Activated CD8-positive, alpha-beta memory T cell treated with anti-CD3 and anti-CD28 coated beads for 4 hours (primary cell): ENCODE measurements around the gene PRKG1.

ENCODE experiments used
- DNase-seq, 2 donors: peaks; one replicate each; pipeline ENCODE4 v3.0.0-alpha.2; 2020; ENCODE audit warnings: low read depth in 2 of 2

Gene PRKG1

DNA sequence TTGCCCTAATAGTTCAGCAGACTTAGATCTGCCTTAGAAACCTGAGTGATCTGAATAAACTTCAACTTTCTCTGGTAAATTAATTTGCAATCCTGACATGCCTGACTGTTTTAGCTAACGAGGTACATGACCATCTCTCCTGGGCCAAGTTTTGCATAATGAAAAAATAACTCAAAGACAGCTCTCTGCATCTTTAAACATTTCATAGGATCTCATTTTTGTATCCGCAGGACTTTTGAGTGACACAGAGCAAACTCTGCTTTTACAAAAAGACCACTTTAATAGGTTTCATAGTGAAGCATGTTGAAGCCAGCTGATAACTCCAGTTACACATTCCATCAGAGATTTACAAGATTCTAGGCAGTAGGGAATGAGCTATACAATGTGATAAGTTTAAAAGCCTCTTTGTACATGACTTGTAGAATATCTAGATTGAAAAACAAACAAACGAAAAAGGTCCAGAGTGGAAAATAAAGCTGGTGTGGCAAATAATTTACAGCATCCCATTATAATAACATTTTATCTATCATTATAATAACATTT, 2.1 kb downstream of the PRKG1 start:
- DNase-seq = no peak

DNA sequence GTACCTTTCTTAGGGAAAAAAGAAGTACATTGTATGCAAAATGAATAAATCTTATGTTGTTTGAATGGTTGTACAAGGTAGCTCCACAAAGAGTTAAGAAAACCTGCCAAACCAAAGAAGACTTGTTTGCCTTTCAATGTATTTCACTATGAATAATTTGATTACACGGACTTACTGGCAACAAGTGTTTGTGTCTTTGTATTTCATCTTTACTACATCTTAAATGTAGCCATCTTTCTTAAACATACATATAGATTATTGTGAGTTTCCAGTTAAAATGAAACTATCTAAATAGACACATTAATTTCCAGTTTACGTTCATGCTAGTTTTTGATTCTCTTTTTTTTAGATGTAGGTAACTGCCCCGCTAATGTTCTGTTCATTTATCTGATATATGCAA, 2.8 kb downstream of the PRKG1 start:
- DNase-seq = no peak

DNA sequence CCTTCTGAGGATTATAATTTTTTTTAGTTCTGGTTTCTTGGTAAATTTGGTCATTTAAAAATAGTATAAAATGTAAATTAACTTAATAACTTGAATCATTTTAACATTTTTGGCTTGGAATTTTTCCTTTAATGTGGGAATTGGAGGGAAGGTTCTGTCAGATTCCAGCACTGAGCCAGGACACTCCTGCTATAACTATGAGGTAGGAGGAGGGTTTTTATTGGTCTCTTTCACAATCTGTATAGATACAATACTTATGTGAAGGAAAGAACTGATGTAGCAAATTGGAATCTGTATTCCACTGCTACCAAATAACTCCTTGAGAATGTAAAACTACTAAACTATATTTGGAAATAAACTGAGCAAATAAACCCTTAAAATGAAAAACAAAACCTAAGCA, 3.2 kb downstream of the PRKG1 start:
- no peak for DNase-seq

DNA sequence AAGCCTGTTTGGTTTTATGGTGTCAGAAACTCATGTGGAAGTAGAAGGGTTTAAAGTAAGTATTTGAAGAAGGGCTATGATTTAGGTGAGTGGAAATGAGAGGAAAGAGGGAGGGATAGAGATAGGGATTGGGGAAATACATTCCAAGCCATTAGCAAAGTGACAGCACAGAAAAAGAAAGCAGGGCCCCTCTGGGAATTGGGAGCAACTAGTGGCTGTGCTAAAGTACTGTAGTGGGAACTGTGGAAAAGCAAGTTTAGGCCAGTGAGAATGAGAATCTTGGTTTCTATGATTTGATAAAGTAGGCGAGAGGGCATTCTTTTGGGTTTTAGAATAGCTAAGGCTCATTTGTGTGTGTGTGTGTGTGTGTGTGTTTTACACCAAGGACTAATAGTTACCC, 5.0 kb downstream of the PRKG1 start:
- DNase-seq = no peak

DNA sequence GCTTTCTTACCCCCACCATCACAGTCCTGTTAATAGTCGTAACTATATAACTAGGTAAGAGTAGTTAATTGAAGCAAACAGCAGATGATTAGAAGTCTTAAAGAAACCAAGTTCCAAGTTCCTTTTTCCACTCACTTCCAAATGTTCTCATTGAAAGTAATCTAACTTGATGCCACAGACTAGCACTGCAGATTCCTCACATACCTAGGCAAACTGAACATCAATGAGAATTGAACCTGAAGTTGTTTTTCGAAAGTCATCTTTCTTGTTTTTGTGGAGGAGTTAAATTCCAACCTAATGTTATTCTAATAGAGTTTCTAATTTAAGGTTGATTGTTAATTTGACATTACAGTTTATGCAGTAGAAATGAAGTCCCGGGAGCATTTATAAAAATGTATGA, 5.5 kb downstream of the PRKG1 start:
- no peak for DNase-seq

DNA sequence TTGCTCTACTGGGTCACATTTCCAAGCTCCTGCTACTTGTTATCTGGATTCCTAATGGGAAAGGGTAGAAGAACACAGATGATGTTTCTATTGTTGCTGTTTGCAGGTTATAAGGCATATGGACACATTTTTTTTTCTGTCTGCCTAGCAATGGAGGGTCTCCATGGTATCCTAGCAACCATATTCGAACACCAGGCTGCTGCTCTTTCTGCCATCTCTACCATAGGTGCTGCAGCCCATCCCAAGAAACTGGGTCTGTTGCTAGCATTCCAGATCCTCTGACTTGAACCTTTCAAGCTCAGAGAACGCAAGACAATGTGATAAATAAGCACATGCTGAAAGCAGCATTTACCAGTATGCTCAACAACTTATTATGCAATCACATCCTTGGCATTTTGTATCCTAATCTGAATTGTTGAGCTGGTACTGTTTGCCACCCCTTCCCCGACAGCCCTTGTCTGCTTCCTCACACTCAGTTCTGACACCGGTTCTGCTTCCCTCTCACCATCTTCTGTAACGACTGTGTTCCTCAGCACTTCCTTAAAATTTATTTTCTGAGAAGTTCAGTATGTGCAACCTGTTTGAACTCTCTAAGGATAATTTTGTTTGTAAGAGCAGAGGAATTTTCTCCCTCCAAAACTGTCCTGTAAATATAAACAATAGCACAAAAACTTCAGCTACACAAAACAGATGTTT, 6.2 kb downstream of the PRKG1 start:
- DNase-seq = no peak

DNA sequence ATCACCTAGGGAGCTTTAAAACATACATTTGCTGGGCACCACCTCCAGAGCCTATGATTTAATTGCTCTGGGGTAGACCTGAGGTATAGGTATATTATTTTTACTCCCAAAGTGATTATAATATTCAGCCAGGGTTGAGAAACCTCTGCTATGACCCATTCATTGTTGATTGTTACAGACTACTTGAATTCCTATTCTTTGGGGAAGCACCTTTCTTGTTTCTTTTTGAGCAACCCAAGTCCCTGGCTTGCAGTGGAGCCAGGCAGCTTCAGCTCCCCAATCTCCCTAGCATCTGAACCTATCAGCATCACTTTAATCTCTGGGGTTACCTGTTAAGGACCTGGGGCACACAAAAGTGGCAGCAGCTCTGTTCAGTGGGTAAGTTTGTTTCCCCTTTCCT, 8.6 kb downstream of the PRKG1 start:
- DNase-seq = no peak

DNA sequence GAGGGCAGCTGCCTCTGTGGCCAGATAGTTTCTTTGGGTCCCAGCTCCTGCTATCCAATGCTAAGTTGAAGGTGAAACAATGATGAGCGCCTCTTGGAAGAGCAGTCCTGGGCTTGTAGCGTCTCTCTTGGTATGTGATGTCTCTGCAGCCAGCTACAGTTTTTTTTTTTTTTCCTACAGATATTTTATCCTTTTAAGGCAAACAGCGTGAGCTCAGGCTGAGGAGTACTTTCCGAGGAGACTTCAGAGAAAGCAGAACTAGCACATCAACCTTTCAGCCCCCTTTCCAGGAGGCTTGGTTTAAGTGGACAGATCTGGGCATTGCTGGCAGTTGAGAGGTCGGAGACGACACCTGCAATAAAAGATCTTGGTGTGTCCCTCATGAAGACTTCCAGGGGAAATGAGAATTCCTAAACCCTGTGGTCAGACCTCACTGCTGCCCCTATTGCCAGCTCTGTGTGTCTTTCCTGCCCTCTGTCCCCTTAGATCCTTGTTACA, 9.1 kb downstream of the PRKG1 start:
- DNase-seq = no peak

DNA sequence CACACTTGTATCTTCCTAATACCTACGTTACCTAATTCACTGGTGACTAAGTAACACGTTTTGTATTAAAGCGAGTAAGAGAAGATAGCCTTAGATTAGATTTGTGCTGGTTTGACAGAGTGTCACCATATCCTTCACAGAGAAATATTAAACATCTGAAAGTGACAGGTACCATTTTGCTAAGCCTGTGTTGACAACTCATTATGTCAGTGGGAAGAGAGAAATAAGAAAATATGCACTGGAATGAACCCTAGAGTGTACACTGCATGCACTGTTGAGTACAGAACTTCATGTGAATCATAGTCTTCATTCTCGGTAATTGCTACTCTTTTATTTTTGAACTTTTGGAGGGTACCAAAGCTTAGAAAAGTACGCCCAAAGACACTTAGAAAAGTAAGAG, 10.9 kb downstream of the PRKG1 start:
- no peak for DNase-seq

DNA sequence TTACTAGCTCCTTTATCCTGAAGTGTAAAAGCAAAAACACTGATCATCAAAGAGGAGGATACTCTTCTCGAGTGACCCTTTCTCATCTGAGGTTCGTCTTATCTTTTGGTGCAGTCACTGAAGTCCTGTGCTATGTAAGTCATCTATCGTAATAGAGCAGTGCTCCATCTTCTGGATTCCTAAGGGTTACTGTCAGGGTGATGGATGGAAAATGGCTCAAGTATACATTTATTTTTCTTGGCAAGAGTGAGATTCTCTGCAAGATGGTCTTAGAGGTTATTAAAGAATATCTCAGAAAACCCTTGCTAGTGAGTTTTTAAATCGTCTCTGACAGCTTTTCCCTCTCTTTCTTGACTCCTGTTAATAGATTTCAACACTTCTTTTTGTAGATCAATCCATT, 12.4 kb downstream of the PRKG1 start:
- DNase-seq = no peak

DNA sequence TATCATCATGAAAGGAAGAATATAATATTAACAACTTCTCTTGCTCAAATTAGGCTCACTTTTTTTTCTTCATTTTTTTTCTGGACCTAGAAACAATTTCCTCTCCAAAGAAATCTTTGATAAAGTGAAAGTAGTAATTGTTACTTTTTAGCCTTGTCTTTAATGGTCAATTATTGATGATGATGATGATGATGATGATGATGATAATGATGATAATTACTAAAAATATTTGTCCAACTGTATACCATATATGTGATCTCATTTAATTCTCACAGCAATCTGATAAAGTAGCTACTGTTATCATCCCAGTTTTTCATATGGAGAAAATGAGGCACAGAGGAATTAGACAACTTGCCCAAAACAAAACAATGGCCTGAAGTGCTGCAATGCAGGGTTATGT, 12.8 kb downstream of the PRKG1 start:
- no peak for DNase-seq

DNA sequence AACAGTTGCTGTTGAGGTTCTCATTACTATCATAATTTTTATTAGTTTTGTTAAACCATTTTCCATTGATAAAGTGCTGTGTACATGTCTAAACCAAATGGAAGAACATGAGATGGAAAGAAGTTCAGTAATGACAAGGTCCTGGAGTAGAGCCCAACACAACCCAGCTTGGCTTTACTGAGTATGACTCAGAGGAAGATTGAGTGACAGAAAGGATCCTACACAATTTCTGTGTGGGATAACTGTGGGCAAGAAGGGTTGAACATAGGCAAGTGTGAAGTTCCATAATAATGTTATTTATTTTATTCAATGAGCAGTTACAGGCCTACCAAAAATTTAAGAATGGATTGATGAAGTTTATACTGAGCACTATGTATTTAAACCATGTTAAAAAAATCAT, 15.9 kb downstream of the PRKG1 start:
- DNase-seq = no peak

DNA sequence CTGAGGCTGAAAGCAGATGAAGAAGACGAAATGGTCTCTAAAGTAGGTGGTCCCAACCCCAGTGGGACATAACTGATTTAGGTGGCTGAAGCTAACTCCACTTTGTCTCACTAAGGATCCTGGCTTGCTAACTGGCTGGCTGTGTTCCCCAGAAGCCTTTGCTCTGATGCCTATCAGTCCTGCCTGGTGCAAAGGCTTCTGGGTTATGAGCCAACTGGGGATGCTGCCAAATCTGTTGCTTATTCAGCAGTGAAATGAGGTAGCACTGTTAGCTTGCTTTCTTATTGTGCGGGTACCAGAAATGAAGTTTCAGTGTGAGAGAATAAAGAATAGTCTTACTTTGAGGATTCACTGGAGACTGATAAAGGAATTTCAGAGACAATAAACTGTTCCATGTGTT, 18.1 kb downstream of the PRKG1 start:
- no peak for DNase-seq

DNA sequence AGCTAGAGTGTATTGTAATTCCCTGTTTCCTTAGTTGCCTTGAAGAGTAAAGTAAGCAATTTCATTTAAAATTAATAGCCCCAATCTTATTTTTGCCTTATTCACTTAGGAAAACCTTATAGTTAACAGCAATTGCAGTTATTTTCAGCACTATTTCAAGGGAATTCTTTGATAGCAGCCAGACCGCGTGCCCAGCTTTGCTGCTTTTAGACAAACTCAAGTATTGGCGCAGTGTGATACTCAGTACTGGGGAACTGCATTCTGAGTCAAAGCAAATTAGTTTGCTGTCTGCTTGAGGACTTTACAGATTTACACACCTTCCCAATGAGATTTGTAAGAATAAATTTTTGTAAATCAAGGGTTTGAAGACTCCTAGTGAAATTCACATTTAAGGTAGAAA, 21.2 kb downstream of the PRKG1 start:
- no peak for DNase-seq

DNA sequence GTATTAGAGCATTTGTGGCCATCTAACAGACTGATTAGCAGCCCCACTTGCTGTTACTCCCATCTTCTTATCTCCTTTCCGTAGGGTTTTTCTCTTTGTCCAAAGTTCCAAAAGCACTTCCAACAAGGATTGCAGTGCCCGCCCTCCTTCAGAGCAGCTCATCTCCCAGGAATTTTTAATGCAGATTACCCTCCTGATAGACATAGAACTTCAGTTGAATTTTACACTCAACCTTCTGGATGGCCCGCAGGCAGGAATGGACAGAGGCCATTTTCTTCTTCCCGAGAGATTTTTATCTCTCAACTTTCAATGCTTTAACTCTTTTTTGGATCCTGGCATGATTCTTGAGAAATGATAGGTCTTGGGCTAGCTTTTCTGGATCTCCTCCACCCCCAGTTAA, 23.3 kb downstream of the PRKG1 start:
- no peak for DNase-seq

DNA sequence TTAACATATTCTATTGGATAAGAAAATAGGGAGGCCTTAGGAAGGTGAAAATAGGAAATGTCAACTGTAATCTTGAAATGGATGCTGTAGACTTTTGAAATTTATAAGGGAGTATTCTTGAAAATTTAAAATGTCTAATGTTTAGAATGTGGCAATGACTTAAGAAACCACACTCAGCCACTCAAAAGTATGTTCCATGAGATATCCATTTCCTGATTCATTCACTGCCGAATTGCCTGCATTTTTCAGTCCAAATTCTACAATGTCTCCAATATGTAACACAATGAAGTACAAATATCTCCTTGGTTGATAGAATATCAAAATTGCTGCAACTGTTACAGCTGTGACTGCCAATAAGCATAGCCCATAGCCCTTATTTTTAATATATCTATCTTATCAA, 25.9 kb downstream of the PRKG1 start:
- DNase-seq = no peak

DNA sequence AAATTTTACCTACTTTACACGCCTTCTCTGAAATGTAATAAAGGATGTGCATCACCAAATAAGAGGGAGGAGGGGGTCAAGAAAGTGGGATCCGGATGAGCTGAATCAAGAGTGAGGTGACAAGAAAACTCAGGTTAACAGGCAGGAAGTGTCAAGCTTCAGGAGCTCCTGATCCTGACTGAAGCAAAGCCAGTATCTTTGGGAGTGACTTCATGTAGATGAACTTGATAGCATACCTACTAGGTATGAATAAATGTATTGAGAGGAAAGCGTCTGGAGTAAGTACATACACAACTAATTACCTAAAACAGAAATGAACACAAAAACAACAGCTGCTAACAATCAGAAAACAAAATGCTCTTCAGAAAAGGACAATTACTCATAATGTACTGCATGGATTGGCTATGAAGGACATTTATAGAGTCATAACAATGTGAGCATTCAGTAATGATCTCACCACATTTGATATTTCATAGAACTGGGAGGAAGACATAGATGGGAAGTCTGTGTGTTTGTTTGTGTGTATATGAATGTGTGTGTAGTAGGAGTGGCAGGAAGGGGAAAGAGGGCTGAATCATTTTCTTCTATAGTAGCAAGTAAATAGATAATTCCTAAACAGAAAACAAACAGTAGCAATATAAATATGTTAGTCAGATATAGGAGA, 29.4 kb downstream of the PRKG1 start:
- DNase-seq = no peak

DNA sequence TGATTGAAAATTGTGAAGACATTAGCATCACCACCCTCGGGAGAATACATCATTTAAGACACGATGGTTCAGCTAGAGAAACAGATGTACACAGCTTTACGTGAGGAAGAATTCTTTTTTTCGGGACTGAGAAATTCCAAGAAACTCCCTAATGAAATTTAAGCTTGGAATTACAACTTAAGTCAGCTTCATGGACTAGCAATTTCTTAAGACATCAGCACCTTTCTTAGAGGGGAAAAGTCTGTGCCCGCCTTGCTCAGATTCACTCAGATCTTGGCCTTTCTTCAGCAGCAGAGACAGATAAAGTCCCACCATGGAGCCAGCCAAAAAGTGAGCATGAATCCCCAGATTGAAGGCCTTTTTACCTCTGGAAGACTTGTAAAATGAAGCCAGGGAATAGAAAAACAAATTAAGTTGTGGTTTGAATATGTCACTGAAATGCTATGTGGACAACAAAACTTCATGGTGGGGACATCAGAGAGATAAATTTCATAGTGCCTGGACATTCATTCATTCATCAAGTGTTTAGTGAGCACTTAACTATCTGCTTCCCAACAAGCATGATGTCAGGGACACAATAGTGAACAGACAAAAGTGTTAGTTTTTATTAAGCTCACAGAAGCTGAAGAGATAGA, 32.1 kb downstream of the PRKG1 start:
- no peak for DNase-seq

DNA sequence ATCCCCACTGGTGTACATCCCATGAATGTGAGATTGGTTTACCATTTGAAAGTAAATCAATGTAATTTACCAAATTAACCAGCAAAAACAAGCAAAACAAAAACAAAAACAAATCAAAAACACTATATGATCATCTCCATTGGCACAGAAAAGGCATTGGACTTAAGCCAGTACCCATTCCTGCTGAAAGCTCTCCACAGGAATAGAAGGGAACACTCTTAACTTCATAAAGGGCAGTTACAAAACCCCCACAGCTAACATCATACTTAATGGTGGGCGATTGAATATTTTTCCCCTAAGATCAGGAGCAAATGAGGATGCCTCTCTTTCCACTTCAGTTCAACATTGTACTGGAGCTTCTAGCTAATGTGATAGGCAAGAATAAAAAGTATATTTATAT, 34.1 kb downstream of the PRKG1 start:
- DNase-seq = no peak

DNA sequence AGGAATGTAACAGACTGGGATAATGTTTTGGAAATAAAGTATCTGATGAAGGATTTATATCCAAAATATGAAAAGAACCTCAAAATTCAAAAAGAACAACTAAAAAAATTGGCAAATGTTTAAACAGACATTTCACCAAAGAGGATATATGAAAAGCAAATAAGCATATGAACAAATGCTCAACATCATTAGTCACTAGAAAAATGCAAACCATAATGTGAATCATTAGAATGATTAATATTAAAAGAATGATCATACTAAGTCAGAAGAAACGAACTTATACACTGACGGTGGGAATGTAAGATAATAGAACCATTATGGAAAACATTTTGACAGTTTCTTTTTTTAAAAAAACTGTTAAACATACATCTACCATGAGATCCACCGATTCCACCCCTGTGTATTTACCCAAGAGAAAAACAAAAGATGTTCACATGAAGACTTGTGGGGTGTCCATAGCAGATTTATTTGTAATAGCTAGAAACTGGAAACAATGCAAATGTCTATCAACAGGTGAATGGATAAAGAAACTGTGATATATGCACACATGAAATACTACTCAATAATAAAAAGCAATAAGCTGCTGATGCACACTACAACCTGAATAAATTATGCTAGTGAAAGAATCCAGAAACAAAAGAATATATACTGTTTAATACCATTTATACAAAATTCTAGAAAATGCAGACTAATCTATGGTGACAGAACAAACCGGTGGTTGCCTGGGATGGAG, 35.7 kb downstream of the PRKG1 start:
- no peak for DNase-seq

DNA sequence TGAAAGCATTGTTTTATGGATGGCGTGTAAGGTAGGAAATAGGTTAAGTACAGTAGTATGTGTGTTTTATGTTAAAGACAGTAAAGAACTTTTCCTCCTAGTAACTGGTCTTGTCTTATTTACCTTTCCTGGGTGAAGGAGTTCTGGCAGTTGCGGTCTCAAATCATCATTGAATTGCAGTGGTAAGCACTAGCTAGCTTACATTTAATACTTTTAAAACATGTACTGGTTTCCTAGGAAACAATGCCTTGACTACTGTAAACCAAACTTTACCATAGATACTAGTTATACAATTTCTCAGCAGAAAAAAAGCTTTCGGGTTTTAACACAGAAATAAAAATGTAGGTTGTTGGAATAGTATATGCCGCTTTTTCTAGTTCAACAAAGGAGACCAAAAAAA, 37.7 kb downstream of the PRKG1 start:
- no peak for DNase-seq

DNA sequence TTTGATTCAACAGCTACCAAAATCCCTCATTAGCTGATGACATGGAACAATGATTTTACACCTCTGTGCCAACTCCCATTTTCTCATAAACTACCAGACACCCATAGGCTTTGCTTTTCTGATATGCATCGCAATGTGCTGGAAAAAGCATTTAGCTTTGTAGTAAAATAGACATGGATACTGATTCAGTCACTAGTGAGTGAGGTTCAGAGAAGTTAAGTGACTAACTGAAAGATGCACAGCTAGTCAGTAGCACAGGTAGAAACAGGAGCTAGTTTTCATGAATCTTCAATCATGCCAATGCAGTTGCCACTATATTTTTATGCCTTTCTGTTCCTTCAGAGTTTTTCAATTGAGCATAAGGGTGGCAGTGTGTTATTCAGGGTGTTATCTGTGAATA, 38.7 kb downstream of the PRKG1 start:
- DNase-seq = no peak
